Activated CD4-positive, alpha-beta T cell treated with anti-CD3 and anti-CD28 coated beads for 24 hours (primary cell): ENCODE results near the gene ABCA10.
A peak's percentile ranks its signal among the peaks of the same experiment; 100 is the strongest.
"Not testable (repeated sequence)": the region's sequence is repeated elsewhere in the genome, so short reads cannot be mapped to it uniquely, and the experiment has no call there.

ENCODE experiments used
- DNase-seq, 2 donors: peaks; one replicate each; pipeline ENCODE4 v3.0.0-alpha.2; 2020; ENCODE audit warnings: low read depth in 2 of 2

Gene ABCA10

DNA sequence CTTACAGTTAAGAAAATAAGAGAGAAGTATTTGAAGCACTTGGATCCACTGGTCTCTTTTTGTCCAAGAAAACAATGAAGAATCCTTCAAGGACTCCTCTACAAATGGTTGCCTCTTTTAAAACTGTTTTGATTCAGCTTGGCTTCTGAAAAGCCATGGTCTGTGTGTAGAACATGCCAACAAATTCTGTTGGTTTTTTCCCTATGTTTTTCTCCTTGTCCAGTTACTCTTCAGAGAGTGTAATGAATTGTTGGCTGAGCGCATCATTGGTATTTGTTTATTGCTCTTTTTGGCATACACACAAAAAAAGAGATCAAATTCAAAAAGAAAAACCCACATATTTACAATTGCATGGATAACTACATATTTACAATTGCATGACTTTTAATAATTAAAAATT is at the start of gene ABCA10:
TSS of gene ABCA10 (minus strand) at position 249 of the 400 bp plus-strand sequence. CDS start 3,466 bp downstream, outside the sequence.
- DNase-seq = no peak

DNA sequence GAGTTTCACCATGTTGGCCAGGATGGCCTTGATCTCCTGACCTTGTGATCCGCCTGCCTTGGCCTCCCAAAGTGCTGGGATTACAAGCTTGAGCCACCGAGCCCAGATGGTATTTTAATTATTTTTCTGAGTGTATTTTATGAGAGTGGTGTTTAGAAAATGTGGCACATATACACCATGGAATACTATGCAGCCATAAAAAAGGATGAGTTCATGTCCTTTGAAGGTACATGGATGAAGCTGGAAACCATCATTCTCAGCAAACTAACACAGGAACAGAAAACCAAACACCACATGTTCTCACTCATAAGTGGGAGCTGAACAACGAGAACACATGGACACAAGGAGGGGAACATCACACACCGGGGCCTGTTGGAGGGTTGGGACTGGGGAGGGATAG is 47.7 kb upstream of the ABCA10 start:
- DNase-seq = not testable (repeated sequence)

DNA sequence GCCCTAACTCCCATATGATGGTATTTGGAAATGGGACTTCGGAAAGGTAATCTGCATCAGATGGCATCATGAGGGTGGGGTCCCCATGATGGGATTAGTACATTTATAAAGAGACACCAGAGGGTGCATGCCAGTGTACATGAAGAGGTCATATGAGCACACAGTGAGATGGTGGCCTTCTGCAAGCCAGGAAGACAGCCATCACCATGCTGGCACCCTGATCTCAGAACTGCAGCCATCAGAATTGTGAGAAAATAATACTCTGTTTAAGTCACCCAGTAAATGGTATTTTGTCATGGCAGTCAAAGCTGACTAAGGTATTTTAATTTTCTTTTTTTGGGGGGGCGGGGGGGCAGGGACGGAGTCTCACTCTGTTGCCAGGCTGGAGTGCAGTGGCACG is 47.1 kb upstream of the ABCA10 start:
- no peak for DNase-seq

DNA sequence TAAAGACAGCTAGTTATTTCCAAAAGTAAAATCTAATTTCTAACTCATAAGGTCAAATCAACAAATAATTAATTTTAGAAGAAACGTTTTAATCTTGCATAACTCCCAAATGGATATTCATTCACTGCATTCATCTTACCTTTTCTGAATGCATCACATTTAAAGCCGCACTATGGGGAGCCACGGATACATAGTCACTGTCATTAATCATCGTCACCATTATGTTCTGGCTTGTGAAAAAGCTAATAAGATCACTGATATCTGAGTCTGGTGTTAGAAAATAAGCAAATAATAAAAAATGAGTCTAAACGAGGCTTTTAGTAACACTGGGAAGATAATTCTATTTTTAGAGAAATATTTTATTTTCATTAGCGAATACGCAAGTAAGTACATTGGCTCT is 42.4 kb upstream of the ABCA10 start:
- no peak for DNase-seq

DNA sequence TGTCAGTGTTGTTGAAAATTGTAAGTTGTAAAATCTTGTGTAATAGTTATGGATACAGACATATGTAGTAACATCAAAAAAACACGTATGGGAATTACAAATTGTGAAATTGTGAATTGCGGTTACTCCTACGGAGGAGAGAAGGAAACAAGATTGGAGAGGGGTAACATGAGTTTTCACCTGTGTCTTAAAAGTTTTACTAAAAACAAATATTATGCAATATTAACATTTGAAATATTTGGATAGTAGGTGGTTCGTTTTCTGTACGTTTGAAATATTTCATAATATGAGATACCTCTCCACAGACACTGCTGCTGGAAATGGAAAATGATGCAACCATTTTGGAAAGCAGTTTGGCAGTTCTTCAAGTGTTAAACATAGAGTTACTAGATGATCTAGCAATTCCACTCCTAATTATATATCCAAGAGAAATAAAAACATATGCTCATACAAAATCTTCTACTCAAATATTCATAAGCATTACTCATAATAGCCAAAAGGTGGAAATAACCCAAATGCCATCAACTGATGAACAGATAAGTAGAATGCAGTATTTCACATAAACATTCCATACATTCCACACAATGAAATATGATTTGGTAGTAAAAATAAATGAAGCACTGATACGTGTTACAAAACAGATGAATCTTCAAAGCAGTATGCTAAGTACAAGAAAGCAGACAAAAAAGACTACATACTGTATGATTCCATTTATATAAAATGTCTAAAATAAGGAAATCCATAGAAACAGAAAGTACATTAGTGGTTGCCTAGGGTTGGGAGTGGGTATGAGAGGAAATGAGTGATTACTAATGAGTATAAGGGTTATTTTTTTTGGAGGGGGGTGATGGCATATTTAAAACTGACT is 40.7 kb upstream of the ABCA10 start:
- DNase-seq = no peak

DNA sequence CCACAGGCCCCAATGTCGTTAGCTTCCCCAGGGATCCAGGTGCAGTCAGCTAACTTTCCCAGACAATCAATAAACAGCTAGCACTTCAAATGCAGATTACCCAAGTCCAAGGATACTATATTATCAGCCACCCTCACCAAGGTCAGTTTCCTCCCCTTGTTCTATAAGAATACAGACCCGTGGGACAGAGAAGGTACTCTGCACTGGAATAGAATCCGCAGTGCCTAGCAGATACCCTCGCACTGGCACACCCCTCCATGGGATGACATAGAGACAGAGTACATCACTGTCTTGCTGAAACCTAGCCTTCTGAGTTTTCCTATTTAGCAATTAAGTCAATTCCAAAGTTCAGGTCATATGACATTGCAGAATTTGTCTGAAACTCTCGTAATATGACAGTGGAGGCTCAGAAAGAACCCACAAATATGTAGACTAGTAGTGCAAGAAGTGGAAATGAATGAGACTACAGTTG is 40.0 kb upstream of the ABCA10 start:
- DNase-seq = no peak

- DNase-seq = no peak
Measured at GRCh38 chr17:69267219-69267618, 38.6 kb upstream of the ABCA10 start.

- DNase-seq = no peak
Measured at GRCh38 chr17:69265873-69266272, 37.2 kb upstream of the ABCA10 start.

DNA sequence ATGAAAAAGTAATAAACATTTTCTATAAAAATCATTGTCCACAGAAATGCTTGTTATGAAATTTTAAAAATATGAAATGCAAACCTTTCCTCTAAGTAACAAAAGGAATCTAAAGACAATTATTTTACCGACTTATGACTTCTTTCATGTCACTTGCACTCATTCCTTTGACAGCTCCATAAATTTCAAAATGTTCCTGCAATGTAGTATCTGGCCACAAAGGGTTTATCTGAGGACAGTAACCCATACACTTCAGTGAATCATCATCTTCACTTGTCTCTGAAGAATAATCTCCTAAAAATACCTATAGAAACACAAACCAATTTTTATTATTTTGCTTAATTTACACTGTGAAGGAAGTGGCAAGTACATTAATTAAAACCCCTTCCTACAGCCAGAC is 25.6 kb upstream of the ABCA10 start:
- no peak for DNase-seq

GRCh38 chr17:69250641-69251040 is 22.0 kb upstream of the ABCA10 start:
- no peak for DNase-seq

GRCh38 chr17:69246726-69247375 is 18.2 kb upstream of the ABCA10 start:
- DNase-seq = no peak

DNA sequence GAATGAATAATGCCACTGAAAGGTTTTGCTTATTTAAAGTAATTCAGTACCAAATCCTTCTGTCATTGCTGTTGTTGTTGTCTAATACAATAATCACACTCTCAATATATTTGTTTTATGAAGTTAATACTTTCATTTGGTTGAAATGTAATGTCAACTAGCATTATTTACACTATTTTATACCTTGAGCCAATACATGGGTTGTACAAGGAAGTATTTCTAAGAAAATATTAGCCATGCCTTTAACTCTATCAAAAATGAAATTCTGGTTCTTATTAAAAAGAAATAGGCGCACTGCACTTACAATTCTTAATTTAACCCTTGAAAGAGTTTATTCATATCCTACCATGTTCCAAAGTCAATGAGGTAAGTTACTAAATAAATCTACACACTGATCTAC is 17.6 kb upstream of the ABCA10 start:
- DNase-seq = no peak

- no peak for DNase-seq
Measured at GRCh38 chr17:69245617-69246016, 17.0 kb upstream of the ABCA10 start.

DNA sequence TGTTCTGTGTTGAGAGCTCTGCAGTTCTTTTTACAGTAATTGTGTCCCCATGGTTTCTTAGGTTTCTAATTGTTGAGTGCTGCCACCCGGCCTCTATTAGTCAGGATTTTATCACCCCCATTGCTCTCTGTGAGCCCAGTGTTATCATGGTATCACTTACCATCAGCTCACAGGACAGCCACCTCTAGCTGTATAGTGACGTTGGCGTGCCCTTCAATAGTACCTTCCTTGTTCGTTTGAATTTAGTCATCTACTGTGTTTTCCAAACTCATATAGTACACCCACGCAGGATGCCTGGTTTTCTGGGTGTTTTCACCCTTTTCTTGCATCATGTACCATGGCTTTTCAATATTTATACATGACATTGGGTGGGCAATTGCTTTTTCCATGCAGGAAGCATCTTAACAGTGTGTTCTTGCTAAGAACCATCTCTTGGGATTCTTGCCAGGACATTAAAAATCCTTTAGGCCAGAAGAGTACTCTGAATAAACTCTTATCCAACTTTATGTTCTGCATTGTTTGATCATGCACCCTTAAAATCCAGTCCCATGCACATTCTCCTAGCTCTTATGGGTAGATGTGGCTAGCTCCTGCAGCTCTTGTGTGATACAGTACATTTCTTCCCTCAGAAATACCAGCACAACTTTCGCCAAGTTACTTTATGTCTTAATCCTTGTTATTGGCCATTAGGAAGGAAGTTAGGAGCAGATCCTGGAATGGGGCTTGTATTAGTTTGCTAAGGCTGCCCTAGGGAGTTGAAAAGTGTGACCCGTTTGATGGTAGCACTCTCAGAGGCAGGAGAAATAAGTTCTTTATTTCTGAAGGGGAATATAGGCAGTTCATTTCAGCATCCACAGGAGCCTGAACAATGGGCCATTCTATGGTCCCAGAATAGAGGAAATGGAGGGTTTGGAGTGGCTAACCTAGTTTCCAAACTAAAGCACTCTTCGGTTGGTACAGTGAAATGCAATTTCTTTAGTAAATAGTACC is 11.3 kb upstream of the ABCA10 start:
- no peak for DNase-seq

GRCh38 chr17:69236946-69237345 is 8.3 kb upstream of the ABCA10 start:
- DNase-seq = no peak

DNA sequence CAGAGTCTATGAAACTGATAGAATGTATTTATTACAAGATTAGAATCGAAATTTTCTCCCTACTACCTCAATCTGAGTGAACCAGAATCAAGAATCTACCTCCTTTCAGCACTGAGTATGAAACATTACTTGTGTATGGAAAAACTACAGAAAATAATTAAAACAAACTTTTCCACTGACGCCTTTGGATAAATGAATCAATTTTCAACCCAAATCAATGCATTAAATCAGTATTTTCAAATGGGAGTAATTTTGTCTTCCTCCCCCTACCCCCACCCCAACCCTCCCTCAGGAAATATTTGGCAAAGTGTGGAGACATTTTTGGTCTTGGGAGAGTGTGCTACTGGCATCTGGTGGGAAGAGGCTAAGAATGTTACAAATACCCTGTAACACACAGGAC is 7.8 kb upstream of the ABCA10 start:
- no peak for DNase-seq

- peak; percentile 42 to 47 for DNase-seq
Measured at GRCh38 chr17:69235338-69236058, 6.9 kb upstream of the ABCA10 start.

- DNase-seq = no peak
Measured at GRCh38 chr17:69232650-69233049, 4.0 kb upstream of the ABCA10 start.

- DNase-seq = no peak
Measured at GRCh38 chr17:69231521-69231920, 2.9 kb upstream of the ABCA10 start.

DNA sequence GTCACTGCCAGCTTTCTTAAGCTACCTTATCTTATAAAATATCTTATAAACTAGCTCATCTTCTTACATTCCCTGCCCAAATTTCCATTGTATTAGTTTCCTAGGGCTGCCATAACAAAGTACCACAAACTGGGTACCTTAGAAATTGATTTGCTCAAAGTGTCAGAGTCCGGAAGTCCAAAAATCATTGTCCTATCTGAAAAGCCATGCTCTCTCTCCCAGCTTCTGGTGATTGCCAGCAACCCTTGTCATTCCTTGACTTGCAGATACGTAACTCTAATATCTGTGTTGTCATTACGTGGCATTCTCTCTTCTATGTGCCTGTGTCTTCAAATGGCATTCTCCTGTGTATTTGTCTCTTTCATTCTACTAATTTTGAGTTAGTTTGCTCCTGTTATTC is 2.3 kb upstream of the ABCA10 start:
- no peak for DNase-seq

- DNase-seq = no peak
Measured at GRCh38 chr17:69228018-69228417, 606 bp downstream of the ABCA10 start.
